HG02763 (cell line): ENCODE data around the gene VWA3B.
"Not testable (repeated sequence)": the region's sequence is repeated elsewhere in the genome, so short reads cannot be mapped to it uniquely, and the experiment has no call there.

Source experiments
- ATAC-seq: cut with Tn5 transposase; IDR thresholded peaks from one replicate; pipeline ENCODE4 v1.9.1; 2021; ENCODE audit warnings: mild to moderate bottlenecking, moderate library complexity; ENCODE audit not compliant: unreplicated experiment

The VWA3B gene

DNA sequence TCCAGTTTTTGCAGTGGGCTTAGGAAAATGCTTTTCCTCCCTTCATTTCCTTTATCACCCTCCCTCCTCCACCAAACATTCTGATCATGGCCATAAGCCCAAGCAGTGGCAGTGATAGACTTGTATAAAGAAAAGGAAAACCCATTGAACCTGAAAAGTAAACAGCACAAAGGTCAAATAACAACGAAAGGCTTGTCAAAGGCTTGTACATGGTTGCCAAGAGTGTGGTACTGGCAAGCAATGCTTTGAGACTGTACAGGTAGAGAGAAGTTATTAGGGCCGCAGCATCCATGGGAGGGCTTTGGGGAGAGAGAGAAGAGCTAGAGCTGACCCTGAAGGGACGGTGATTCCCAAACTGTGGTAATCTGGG is 2.1 kb upstream of the VWA3B start:
- no peak for ATAC-seq

DNA sequence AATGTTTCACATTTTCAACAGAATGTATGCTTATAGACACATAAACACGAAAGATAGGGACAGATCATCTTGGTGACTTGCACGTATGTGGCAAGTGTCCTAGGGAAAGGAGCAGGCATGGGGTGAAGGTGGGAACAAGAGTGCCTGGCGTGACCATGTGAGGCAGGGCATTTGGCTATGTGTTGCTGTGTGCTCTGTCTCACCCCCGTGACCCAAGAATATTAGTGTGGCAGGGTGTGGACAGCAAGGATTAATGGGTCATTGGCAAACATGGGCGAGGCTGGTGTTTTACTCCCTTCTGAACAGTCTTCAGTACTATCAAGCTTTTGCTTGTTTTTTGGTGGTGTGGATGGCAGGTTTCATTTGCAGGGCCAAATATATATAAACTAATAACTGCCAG is 1.3 kb upstream of the VWA3B start:
- ATAC-seq = no peak

- no peak for ATAC-seq
These were observed 567 bp downstream of the VWA3B start for GRCh38 chr2:98087447-98088020.

DNA sequence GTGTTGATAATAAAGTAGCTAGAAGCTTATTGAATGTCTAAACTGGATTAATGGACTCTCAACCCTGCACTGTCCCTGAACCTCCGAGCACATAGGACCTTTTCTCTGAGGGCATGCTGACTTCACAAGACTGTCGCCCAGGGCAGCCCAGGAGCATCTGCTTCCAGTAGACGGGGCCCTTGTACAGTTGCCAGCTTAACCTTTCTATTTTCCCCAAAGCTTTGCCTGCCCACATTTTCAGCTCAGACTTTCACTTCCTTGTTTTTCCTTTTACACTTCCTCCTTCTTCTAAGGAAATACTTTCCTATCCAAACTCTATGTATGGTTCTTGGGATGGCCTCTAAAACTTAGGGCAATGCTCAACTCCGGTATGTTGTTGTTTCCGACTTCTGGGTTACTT is 1.3 kb downstream of the VWA3B start:
- ATAC-seq = no peak

GRCh38 chr2:98089941-98090340 is 3.0 kb downstream of the VWA3B start:
- ATAC-seq = no peak

- no peak for ATAC-seq
These were observed 4.0 kb downstream of the VWA3B start for GRCh38 chr2:98090951-98091350.

DNA sequence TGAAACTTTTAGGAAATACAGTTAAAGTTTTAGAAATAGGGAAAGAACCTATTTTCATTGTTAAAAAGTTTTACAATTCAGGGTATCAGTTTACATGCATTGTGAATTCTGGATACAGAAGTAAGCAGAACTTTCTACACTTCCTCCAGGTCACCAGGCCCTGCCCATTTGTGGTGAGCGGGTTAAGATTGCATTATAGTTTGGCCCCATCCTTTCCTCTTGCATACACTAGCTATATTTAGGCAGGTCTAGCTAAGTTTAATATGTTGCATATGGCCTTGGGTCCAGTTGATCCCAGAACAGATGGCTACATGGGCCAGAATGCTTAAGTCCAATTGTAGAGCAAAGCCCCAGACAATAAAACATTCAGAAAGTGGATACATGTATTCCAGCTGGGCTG is 4.8 kb downstream of the VWA3B start:
- no peak for ATAC-seq

DNA sequence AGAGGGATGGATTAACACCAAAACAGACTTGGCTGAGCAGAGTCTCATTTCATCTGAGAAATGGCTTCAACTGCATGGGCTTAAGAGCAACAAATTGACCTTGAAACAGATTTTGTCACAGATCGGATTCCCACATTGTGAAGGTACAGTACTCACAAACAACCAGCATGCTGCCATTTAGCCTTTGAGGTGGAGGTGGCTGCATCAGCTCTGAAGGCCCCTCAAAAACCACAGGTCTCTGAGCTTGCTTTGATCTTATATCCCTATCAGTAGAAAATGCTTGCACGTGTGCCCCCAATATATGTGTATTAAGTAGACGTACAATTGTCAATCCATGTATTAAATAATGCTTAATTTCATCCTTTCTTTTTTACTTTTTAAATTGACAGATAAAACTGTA is 6.2 kb downstream of the VWA3B start:
- no peak for ATAC-seq

GRCh38 chr2:98093611-98094010 is 6.6 kb downstream of the VWA3B start:
- ATAC-seq = no peak

DNA sequence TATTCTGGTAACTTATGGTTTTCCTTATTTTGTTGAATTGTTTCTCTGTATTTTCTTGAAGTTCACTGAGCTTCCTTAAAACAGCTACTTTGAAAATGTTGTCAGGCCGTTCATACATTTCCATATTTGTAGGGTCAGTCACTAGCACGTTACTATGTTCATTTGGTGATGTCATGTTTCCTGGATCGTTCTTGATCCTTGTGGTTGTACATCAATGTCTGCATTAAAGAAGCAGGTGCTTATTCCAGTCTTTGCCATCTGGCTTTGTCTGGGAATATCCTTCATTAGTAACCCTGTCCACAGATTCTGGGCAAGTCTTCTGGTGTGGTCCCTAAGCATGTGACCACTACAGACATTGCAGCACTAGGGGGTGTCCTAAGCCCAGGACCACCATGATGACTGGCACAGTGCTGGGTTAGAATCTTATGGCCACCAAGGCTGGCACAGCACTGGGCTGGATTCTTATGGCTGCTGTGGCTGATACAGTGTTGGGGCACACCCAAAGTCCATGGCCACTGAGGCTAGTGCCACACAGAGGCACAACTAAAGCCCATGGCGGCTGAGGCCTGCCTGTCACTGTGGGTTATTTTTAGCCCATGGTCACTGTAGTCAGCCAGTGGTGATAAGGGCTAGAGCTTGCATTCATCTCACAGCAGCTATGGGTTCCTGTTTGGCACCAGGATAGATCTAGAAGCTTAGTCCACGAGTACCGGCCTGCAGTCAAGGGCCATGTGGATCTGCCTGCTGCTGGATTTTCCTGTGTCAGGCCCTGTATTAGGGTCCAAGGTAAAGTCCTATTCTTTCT is 13.2 kb downstream of the VWA3B start:
- ATAC-seq = no peak

GRCh38 chr2:98102315-98102714 is 15.3 kb downstream of the VWA3B start:
- not testable (repeated sequence) for ATAC-seq

DNA sequence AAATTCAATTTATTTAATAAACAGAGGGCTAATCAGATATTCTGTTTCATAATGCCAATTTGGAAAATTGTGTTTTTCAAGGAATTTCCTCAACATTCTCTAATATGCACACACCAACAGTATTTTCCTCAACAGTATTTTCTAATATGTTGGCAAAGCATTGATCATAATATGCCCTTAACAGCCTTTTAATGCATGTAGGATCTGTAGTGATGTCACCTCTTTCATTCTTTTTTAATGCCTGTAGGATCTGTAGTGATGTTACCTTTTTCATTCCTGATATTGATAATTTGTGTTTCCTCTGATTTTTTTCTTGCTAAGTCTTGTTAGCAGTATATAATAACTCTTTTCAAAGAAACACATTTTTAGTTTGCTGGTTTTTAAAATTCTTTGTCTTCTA is 15.9 kb downstream of the VWA3B start:
- ATAC-seq = no peak

DNA sequence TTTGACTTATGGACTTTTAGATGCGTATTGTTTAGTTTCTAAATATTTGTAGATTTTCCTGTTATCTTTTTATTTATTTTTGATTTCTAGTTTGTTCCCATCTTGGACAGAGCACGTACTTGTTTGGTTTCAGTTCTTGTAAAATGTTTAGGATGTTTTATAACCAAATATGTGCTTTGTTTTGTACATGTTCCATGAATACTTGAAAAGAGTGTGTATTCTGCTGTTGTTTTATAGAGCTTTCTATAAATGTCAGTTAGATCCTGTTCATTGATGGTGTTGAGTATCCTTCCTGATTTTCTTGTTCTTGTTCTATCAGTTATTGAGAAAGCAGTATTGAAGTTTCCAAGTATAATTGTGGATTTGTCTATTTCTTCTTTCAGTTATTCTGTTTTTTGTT is 21.1 kb downstream of the VWA3B start:
- ATAC-seq = no peak

- ATAC-seq = no peak
These were observed 23.8 kb downstream of the VWA3B start for GRCh38 chr2:98110741-98111140.

DNA sequence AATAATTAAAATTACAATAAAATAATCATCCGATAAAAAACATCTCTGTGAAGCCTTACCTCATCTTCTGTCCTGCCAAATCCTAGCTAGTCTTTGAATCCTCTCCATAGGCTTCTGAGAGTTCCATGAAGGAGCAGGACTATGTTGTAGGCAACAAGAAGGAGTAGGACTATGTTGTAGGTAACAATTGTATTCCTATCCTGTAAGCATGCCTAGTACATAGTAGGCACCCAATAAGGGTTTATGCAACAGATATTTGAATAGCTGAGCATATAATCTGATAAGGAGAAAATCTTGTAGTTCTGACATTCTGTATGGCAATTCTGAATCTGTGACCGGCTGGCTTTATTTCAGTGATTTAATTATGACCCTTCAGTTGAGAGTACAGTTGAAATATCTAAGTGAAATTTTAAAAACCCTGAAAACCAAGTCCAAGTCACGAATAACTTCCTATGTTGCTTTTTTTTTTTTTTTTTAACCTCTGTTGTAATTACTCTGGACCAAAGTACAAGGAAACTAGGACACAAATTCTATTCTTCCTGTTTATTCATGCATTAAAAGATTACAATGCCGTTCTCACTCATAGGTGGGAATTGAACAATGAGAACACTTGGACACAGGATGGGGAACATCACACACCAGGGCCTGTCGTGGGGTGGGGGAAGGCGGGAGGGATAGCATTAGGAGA is 27.8 kb downstream of the VWA3B start:
- ATAC-seq = no peak

GRCh38 chr2:98118161-98118560 is 31.2 kb downstream of the VWA3B start:
- no peak for ATAC-seq

GRCh38 chr2:98118852-98119251 is 31.9 kb downstream of the VWA3B start:
- no peak for ATAC-seq

- ATAC-seq = no peak
These were observed 34.2 kb downstream of the VWA3B start for GRCh38 chr2:98121149-98121548.

- ATAC-seq = no peak
These were observed 35.6 kb downstream of the VWA3B start for GRCh38 chr2:98122524-98122923.

- no peak for ATAC-seq
These were observed 36.3 kb downstream of the VWA3B start for GRCh38 chr2:98123286-98123685.

GRCh38 chr2:98126061-98126460 is 39.1 kb downstream of the VWA3B start:
- ATAC-seq = no peak
